GM18526 (cell line): ENCODE data around the gene PRSS56.

Experiments used
- POLR2A ChIP-seq: IDR thresholded peaks from 3 replicates; pipeline ENCODE4 v1.6.1; 2011; ENCODE audit not compliant: insufficient read length; ENCODE audit errors: extremely low read depth

PRSS56 gene

DNA sequence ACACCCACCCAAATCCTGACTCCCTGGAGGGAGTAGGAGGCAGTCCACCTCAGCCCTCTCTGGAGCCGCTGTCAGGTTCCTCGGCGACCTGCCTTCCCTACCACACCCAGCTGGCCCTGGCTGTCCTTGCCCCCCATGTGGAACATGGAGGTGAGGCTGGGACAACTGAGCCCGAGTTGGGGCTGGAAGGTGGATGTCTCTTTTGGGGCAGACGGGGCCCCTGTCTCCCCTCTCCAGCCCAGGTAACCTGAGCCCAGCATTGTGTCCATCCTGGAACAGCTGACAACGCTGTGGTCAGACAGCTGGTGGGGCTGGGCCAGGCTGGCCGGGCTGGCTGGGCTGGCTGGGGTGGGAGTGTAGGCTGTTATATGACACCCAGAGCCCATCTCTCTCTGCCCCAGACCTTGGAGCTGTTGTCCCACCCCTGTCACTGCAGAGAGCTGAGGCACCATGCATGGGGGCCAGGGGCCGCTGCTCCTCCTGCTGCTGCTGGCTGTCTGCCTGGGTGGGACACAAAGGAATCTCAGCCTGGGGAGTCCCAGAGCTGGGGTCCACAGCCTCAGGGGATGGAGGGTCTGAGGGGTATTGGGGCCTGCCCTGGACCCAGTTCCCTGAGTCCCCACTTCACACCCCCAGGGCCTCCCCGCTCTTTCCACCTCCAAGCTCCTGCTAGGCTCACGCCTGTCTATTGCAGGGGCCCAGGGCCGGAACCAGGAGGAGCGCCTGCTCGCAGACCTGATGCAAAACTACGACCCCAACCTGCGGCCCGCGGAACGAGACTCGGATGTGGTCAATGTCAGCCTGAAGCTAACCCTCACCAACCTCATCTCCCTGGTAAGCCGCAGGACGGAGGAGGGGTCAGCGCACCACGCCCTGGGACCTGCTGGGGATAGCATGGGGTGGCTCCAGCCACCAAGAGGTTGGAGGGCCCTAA, 19.4 kb downstream of the PRSS56 start, which contains the start of gene CHRNG:
CHRNG (plus strand) TSS at position 395 of the 934 bp plus-strand sequence; CDS start at position 451, 56 bp downstream.
- no peak for TF ChIP-seq POLR2A

DNA sequence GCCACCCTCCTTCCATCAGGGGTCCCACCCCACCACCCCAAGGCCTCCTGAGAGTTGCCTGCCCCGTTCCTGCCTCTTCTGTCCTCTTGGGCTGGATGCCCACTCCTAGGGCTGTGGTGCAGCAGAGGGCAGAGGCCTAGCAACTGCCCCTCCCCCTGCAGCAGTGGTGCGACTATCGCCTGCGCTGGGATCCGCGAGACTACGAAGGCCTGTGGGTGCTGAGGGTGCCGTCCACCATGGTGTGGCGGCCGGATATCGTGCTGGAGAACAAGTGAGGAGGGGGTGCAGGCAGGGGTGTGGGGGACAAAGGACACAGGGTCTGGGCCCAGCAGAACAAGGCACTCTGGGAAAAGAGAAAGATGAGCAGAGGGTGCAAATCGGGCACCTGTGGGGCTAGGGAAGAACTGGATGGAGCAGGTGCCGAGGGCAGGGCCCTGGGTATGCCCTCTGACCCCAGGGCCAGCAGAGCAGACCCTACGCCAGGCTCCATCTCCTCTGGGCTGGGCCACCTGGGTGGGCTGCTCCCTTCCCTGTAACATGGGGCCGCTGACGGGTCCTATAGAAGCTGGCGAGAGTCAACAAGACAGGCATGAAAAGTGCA, 20.4 kb downstream of the PRSS56 start:
- no peak for TF ChIP-seq POLR2A

DNA sequence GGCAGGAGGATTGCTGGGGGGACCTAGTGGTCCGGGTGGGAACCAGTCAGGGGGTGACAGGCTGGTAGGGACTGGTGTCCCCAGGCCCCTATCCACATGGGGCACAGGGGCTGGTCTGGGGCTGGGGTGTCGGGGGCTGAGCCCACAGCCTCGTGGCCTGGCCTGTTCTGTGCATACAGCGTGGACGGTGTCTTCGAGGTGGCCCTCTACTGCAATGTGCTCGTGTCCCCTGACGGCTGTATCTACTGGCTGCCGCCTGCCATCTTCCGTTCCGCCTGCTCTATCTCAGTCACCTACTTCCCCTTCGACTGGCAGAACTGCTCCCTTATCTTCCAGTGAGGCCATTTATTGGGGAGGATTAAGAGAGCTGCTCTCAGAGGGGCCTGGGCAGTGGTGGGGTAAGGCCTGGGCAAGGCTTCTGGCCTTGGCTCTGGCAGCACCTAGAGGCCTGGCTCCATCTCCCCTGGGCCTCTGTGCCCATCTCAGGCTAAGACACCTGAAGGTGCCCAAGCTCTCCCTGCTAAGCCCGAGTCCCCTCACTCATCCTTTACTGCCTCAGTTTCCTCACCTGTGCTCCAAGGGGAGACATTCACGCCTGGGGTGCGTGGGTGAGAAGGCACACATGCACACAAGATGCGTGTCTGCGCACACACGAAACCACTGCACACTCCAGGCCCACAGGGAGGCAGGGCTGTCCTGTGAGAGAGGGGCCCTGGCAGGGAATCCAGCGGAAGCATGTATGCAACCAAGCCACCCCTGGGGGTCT, 21.2 kb downstream of the PRSS56 start:
- no peak for TF ChIP-seq POLR2A

DNA sequence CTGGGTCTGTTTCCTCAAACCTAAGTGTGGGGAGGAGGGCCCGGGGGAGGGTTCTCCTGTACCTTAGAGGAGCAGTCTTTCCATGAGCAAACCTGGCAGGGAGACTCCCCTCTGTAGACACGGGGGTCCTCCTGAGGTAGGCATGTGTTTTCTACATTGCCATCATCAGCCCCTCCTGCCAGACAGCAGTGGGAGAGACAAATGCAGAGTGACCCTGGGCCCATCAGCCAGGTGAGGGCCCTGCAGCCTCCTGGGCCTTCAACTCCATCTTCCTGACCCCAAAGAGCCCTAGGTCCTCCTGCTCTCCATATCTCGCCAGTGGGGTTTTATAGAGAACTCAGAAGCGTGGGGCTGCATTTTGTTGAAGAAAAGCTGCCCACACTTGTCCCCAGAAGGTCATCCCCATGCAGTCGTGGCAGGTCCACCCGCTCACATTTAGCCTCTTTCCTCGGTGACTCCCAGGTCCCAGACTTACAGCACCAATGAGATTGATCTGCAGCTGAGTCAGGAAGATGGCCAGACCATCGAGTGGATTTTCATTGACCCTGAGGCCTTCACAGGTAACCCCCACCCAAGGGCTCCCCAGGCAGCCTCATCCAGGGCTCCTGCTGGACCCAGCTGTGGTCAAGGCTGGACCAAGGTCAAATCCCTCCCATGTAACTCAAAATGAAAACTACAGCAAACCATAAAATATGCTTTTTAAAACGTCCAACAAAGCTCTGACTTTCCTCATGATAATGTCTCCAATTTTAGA, 21.9 kb downstream of the PRSS56 start:
- no peak for TF ChIP-seq POLR2A

DNA sequence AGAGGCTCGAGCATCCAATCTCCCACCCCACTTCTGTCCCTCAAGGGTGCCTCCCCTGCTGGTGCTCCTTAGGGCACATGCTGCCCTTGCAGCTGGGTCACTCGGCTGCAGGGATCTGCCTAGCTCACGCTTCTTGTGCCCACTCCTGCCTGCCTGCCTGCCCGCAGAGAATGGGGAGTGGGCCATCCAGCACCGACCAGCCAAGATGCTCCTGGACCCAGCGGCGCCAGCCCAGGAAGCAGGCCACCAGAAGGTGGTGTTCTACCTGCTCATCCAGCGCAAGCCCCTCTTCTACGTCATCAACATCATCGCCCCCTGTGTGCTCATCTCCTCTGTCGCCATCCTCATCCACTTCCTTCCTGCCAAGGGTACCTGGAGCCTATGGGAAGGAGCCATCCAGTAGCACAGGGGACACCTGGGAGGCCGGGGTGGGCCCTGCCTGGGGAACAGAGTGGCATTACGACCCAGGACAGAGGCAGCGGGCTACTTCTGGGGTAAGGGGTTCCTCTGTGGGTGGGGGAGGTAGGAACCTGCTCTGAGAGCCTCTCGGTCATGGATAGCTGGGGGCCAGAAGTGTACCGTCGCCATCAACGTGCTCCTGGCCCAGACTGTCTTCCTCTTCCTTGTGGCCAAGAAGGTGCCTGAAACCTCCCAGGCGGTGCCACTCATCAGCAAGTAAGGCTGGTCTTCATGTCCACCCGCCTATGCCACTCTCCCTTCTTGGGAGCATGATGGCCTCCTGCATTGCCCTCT, 22.7 kb downstream of the PRSS56 start:
- no peak for TF ChIP-seq POLR2A

DNA sequence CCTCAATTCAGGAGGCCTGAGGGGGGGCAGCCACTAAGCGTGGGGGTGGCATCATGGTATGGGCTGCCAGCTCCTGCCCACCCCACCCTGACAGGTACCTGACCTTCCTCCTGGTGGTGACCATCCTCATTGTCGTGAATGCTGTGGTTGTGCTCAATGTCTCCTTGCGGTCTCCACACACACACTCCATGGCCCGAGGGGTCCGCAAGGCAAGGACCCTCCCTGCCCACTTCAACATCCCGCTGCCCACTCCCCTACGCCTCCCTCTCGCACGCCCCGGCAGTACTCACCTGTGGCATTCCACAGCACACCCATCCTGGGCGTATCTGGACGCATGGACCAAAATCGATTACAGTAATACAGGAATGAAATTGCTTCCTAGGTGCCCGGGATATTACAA, 23.3 kb downstream of the PRSS56 start:
- TF ChIP-seq POLR2A = no peak

DNA sequence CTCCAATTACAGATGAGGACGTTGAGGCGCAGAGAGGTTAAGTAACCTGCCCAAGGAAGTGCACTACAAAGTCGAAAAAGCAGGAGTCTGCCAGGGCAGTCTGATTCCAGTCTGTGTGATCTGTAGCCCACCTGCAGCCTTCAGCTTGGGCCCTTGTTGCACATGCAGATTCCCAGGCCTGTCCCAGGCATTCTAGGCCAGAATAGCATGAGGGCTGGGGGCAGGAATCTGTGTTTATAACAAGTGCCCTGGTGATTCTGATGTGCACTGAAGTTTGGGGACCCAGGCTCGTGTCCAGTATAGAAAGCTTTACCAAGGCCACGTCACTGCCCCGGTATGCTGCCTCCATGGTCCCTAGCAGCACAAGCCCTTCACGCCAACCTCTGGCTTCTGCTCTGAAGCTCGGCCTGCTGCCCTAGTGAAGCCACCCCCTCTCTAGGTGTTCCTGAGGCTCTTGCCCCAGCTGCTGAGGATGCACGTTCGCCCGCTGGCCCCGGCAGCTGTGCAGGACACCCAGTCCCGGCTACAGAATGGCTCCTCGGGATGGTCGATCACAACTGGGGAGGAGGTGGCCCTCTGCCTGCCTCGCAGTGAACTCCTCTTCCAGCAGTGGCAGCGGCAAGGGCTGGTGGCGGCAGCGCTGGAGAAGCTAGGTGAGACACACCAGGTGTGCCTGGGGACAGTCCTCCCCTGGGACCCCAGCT, 23.9 kb downstream of the PRSS56 start:
- no peak for TF ChIP-seq POLR2A

DNA sequence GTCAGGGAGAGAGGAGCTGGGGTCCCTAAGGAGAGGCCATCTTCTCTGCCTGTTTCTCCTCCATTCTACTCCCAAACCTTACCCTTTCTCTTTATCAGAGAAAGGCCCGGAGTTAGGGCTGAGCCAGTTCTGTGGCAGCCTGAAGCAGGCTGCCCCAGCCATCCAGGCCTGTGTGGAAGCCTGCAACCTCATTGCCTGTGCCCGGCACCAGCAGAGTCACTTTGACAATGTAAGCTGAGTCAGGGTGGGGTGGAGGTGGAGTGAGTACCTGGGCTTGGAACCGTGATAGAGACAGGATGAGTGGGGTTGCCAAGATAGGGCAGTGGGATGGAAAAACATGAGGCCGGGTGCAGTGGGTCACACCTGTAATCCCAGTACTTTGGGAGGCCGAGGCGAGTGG, 24.5 kb downstream of the PRSS56 start:
- TF ChIP-seq POLR2A = no peak

DNA sequence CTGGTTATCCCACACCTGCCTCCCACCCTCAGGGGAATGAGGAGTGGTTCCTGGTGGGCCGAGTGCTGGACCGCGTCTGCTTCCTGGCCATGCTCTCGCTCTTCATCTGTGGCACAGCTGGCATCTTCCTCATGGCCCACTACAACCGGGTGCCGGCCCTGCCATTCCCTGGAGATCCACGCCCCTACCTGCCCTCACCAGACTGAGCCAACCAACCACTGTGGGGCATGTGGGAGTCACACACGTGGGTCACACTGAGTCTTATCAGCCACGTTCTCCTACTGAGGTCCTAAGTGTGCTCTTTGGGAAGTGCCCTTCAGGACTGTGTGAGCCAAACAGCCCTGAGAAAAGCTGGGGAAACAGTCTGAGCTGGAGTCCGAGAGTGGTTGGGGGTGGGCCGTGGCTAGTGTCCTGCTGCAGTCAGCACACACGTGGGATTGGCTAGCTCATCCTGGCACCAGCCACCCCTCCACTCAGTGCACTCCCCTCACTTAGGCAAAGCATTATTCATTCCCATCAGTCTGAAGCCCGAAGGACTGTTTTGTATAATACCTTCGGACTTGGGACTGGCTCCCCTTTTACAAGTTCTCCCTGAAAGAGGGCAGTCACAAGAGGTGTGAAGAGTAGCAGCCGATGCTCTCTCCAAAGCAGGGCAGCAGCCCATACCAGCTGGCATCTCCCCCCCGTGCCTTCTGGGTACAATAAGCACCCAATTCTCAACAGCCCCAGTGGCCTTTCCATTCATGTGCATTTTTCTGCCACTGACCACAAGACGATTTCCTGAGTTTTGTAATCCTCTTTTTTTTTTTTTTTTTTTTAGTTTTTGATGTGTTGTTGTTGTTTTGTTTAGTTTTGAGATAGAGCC, 25.6 kb downstream of the PRSS56 start:
- TF ChIP-seq POLR2A = no peak

DNA sequence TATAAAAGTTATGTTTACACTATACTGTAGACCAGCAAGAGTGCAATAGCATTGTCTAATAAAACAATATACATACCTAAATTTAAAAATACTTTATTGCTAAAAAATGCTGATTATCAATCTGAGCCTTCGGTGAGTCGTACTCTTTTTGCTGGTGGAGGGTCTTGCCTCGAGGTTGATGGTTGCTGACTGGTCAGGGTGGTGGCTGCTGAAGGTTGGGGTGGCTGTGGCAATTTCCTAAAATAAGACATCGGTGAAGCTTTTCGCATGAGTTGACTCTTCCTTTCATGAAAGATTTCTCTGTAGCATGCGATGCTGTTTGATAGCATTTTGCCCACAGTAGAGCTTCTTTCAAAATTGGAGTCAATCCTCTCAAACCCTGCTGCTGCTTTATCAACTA, 27.8 kb downstream of the PRSS56 start:
- TF ChIP-seq POLR2A = no peak

DNA sequence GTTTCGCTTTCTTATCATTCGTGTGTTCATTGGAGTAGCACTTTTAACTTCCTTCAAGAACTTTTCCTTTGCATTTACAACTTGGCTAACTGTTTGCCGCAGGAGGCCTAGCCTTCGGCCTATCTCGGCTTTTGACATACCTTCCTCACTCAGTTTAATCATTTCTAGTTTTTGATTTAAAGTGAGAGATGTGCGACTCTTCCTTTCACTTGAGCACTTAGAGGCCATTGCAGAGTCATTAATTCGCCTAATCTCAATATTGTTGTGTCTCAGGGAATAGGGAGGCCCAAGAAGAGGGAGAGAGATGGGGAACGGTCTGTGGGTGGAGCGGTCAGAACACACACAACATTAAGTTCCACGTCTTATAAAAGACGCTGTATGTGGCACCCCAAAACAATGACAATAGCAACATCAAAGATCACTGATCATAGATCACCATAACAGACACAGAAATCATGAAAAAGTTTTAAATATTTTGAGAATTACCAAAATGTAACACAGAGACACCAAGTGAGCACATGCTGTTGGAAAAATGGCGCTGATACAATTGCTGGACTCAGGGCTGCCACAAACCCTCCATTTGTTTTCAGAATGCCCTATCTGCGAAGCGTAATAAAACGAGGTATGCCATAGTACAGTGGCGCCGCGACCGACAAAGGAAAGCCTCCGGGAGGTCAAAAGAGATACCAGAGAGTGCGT, 29.6 kb downstream of the PRSS56 start:
- no peak for TF ChIP-seq POLR2A
